ENCODE measurements around the gene ZNF786. TPM values are rescaled to one million over a fixed set of nuclear protein-coding genes. Genes with fewer than 3 reads are reported as not detected.
"Not testable (repeated sequence)": the region's sequence is repeated elsewhere in the genome, so short reads cannot be mapped to it uniquely, and the experiment has no call there.

ZNF786 gene
- total and polyA plus RNA-seq, 9 donors = 3.9 to 11.6 (median 7.8) TPM

- no peak overlapping the region for H3K4me3 ChIP-seq
- no peaks in the 10 kb centered on the region for H3K27me3 ChIP-seq
- no peak overlapping the region for H3K27ac ChIP-seq
- 81 to 94% (median 90%) methylated on average over 3 of the region's 3 CpGs for WGBS, 3 donors
- no peaks in the 10 kb centered on the region for H3K9me3 ChIP-seq
- no peaks in the 10 kb centered on the region for H3K36me3 ChIP-seq
- intact Hi-C loops (cut with DNase I) = no loop called here
- TF ChIP-seq EP300 (IDR thresholded peaks at IDR 0.05) (no peak), POLR2A (IDR thresholded peaks at IDR 0.05) (no peak), CTCF (IDR thresholded peaks at IDR 0.05) (no peak)
- no peak for DNase-seq
- H3K4me1 ChIP-seq (ENCODE audit: insufficient read depth) = no peaks in the 10 kb centered on the region
Measured at GRCh38 chr7:149048805-149049204, 41.7 kb downstream of the ZNF786 start.

GRCh38 chr7:149046416-149046815 is 44.1 kb downstream of the ZNF786 start:
- no peak for DNase-seq
- H3K36me3 ChIP-seq = no peaks in the 10 kb centered on the region
- H3K9me3 ChIP-seq = no peaks in the 10 kb centered on the region
- H3K4me1 ChIP-seq (ENCODE audit: insufficient read depth) = no peaks in the 10 kb centered on the region
- TF ChIP-seq CTCF (IDR thresholded peaks at IDR 0.05) = no peak
- TF ChIP-seq EP300 (IDR thresholded peaks at IDR 0.05) = no peak
- TF ChIP-seq POLR2A (IDR thresholded peaks at IDR 0.05) = no peak
- H3K4me3 ChIP-seq = no peak overlapping the region
- 78 to 86% (median 83%) methylated on average over 2 of the region's 2 CpGs for WGBS, 3 donors
- no peak overlapping the region for H3K27ac ChIP-seq
- H3K27me3 ChIP-seq = no peaks in the 10 kb centered on the region
- intact Hi-C loops (cut with DNase I) = no loop called here

GRCh38 chr7:149043936-149044335 is 46.6 kb downstream of the ZNF786 start:
- 84 to 88% (median 87%) methylated on average over 8 of the region's 8 CpGs for WGBS, 3 donors
- intact Hi-C loops (cut with DNase I) = no loop called here
- no peaks in the 10 kb centered on the region for H3K9me3 ChIP-seq
- no peaks in the 10 kb centered on the region for H3K36me3 ChIP-seq
- TF ChIP-seq EP300 (IDR thresholded peaks at IDR 0.05) (no peak), CTCF (IDR thresholded peaks at IDR 0.05) (no peak)
- H3K27me3 ChIP-seq = no peaks in the 10 kb centered on the region
- H3K27ac ChIP-seq = no peak overlapping the region
- H3K4me3 ChIP-seq = no peak overlapping the region
- DNase-seq = no peak
- H3K4me1 ChIP-seq (ENCODE audit: insufficient read depth) = no peaks in the 10 kb centered on the region

- Histone ChIP-seq H3K36me3 (no peaks in the 10 kb centered on the region), H3K9me3 (no peaks in the 10 kb centered on the region), H3K27me3 (no peaks in the 10 kb centered on the region), H3K4me1 (ENCODE audit: insufficient read depth) (no peaks in the 10 kb centered on the region), H3K27ac (no peak overlapping the region), H3K4me3 (no peak overlapping the region)
- no peak for TF ChIP-seq POLR2A (IDR thresholded peaks at IDR 0.05)
- no peak for TF ChIP-seq CTCF (IDR thresholded peaks at IDR 0.05)
- TF ChIP-seq EP300 (IDR thresholded peaks at IDR 0.05) = no peak
- 72 to 75% (median 73%) methylated on average over 5 of the region's 5 CpGs for WGBS, 3 donors
- intact Hi-C loops (cut with DNase I) = no loop called here
- no peak for DNase-seq
Measured at GRCh38 chr7:149041350-149041749, 49.2 kb downstream of the ZNF786 start.

GRCh38 chr7:149038641-149039040 is 51.9 kb downstream of the ZNF786 start:
- intact Hi-C loops (cut with DNase I); H3K9me3 ChIP-seq; DNase-seq; H3K4me3 ChIP-seq; H3K36me3 ChIP-seq; H3K27ac ChIP-seq; H3K27me3 ChIP-seq; H3K4me1 ChIP-seq (ENCODE audit: insufficient read depth): not testable (repeated sequence)
- 92 to 93% (median 93%) methylated on average over 29 to 32 of the region's 32 CpGs for WGBS, 3 donors

Measured in ovary (tissue), 9 donors.